GM19193 (cell line): ENCODE measurements around the gene ESR1.

ENCODE experiments used
- POLR2A ChIP-seq: IDR thresholded peaks from 4 replicates; pipeline ENCODE4 v1.6.1; 2011; ENCODE audit not compliant: insufficient read depth, insufficient read length; ENCODE audit errors: extremely low read depth

ESR1 gene

DNA sequence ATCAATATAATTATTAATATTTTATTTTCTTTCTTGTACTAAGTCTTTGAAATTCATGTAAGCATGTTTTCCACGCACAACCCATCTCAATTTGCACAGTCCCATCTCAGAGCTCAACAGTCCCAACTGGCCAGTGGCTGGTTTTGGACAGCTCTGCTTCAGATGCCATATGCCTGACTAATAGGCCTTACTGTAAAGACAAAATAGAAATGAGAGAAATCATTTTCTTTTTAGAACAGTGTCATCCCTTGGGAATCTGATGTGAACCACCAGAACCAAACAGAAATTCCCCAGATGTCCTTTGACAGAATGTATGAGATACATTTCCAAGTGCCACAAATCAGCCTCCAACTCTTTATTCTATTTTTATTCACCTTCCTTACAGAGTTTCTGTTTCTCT is 338.9 kb downstream of the ESR1 start:
- no peak for TF ChIP-seq POLR2A

DNA sequence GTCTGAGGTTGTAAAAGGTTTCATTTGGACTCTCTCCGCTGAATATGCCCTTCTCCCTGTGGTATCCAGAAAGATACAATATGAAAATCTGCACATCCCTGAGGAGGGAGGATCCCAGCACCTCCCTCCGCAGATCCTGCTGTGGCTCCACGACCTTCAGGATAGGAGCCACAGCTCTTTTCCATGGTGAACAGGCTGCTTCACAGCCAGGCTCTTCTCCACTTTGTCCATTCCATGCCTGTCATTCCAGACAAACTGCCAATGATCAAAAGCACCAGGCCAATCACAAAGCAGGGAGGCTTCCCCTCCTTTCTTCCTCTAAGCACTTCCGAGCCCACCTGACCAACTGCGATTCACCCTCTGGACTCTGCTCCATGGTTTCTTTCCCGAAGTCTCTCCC is 339.8 kb downstream of the ESR1 start:
- TF ChIP-seq POLR2A, result no peak

DNA sequence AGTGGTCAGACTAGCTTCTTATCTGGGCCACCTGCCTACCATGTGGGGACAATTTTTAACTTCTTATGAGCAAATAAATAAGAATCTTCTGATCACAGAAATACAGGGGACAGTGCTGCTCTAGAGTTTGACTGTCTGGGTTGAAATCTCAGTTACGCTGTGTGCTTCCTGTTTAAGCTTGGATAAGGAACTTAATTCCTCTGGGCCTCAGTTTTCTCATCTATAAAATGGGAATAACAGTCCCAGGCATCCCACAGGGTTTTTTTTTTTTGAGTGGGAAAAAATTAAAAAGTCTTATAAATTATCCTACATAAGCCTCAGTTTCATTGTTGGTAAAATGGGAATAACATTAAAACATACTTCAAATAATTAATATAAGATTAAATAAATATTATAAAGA is 340.9 kb downstream of the ESR1 start:
- TF ChIP-seq POLR2A, result no peak

DNA sequence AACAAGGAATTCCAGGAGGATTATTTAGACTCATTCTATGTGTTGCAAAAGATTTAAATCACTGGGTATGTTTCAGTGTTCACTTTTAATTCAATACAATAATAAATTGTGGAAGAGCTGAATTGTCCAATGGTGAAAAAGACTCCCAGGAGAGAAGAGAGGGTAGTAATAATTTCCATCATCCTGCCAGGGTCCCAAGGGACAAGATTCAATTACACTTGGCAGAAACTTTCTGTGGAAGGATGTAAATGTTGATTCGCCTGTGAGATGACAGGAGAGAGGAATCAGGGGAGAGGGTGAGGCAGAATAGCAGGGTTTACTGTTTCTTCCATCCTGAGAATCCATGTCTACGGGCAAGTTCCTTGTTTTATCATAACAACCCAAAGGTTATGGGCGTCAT is 342.7 kb downstream of the ESR1 start:
- no peak for TF ChIP-seq POLR2A

DNA sequence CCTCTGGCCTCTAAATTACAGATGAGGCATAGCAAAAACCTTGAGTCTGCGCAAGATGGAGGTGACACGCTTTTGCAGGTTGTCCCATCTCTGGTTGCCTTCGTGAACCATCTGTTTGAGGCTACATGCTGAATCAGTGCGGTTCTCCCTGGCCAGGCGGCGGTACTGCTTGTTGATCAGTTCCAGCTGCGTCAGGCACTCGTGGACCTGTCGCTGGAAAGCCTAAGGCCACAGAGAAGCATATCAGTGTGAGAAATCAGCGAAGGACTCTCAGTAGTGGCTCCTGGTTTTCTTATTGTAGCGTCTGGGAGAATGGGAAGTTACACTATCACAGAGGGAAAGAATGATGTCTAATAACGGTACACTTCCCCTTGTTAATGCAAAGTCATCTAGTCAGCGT is 344.4 kb downstream of the ESR1 start:
- TF ChIP-seq POLR2A, result no peak

DNA sequence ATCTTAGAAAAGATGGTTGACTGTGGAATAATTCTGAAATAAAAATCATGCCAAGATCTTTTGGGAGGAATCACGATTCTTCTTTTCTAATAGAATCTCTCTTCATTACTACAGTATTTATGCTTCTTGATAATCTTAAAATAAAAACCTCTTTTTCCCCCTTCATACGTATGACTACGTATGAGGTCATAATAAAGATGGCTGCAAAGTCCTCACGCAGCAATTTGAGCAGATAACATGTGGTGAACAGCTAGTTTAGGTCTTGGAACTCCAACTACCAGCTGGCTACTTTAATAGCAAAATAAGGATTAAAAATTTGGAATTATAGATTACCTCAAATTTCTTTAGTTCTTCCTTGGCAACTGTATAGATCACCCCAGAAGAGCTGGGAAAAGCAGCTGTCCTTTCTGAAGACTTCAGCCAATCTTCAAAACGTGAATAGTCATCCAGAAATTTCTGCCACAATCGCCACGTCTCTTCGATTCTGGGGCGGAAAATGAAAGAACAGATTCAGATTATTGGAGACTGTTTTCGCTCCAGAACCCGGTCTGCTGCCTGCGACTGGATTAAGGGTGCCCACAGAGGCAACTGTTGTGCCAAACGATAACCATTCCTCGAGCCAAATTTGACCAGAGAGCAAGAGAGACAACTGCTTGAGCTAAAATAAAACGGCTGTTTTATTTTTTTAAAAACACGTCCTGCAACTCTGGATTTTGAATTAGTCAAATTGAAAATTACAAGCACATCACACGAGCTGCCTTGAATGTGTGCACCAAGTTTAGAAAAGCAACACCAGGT is 347.3 kb downstream of the ESR1 start:
- TF ChIP-seq POLR2A, result no peak

DNA sequence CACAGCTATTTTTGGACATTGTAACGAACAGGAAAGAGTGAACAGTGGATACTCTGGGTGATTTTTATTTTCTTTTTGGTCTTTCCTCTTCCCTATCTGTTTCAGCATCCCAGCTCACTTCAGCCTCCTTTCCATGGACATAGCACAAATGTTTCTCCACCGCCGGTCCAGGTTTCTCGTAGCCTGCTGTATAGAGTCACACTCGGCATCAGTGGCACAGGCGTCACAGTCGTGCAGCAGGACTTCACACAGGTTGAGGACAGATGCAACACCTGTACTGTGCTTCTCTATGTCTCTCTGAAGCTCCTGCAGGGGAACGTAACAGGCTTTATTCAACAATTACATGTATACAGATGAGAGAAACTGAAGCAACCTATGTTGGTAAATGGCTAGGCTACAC is 348.3 kb downstream of the ESR1 start:
- TF ChIP-seq POLR2A, result no peak

DNA sequence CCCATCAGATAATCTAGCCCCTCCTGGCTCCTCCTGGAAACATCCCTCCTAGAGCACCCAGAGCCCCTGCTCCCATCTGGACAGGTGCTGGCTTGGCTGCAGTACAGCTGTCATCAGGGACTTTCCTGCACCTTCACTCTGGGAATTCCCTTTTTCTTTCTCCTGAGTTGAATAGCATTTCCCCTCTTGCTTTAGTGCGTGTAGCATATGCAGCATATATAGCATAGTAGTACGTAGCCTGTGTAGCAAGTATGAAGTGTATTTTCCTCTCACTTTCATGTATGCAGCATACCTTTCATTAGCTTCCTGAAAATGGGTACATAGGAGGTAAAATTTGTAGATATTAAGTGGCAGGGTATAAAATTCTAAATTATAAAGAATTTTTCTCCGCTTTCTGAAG is 352.9 kb downstream of the ESR1 start:
- TF ChIP-seq POLR2A, result no peak

- no peak for TF ChIP-seq POLR2A
These were observed 354.0 kb downstream of the ESR1 start for GRCh38 chr6:152161501-152161900.

DNA sequence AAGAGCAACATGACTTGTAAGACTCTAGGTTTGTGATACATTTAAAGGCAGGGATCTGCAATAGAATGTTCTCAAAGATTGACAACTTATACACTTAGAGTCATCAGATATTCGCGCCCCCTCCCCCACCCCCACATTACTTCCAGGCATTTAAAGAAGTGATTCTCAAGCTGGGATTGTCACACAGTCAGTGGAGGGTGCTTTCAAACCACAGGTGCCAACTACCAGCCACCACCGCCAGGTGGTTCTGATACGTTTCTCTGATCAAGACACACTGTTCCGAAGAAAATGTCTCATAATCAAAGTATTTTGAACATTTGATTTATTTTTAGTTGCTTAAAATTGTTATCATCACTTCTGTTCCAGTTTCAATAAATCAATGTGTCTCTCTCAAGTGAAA is 357.5 kb downstream of the ESR1 start:
- TF ChIP-seq POLR2A, result no peak

DNA sequence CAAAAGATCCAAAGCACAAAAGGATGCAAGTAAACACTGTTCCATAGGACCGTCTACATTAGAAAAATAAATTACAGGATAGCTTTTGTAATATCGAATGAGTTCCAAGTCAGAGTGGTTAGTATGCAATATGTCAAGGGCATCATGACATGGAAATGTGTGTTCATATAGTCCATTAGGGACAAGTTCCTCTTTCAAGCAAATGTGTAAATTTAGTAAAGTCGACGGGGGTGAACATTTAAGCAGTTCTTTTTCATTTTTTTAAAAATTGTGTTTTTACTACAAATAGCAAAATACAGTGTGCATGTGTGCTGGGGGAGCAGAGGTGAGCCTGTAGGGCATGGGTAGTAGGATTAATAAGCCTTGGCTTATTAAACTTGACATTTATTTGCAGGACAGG is 359.0 kb downstream of the ESR1 start:
- no peak for TF ChIP-seq POLR2A

DNA sequence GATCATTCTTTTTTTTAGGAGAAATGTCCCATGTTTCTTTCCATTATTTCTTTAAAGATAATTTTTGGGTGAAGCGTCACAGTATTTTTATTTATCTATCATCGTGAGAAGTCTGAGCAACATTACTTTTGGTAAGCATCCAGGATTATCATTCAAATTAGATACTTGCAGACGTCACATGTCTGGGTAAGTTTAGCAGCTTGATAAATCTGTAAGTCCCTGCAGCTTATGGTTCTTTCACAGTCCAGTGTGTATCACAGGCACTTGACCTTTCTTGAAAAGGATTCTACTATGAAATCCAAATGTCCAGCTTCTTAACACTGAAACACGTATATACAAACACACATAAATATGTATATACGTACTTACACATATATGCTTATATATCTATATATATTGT is 359.4 kb downstream of the ESR1 start:
- no peak for TF ChIP-seq POLR2A

DNA sequence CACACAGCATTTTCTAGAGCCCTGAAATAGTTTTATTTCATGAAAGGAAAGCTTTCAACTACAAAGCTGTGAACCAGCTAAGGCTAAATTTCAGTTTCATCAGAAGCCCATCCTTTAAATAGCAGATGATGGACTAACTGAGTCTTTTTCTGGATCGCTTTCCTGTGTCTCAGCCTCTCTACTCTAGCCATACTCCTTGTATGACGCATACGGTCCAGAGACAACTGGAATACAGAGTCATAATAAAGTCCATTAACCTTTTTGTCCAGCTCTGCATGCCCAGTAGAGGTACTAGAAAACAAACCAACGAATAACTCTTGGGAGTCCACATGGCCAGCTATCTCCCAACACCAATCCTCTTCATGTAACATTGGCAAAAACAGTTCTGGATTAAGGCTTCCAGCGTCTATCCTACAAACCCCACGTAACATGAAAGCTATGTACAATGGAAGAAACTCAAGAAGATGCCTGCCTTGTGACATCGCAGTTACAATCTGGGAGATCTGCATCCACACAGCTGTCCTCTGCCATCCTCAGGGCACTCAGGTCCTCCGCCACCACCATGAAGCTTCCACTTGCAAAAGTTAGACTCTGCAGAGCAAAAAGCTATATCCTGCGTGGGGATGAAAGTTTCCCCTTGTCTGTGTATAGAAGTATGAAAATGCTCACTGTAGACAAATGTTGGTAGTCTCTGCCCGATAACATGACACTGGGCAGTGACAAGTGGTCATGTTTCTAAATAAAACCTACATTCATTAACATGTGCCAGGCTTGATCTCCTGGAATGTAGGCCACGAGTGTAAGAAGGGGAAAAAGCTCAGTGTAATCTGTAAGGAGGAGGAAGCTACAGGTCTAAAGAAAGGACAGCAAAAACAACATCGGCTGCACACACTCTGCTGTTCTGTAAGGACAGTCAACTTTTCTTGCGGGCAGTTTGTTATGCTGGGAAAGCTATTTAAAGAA is 360.4 kb downstream of the ESR1 start:
- TF ChIP-seq POLR2A, result no peak

DNA sequence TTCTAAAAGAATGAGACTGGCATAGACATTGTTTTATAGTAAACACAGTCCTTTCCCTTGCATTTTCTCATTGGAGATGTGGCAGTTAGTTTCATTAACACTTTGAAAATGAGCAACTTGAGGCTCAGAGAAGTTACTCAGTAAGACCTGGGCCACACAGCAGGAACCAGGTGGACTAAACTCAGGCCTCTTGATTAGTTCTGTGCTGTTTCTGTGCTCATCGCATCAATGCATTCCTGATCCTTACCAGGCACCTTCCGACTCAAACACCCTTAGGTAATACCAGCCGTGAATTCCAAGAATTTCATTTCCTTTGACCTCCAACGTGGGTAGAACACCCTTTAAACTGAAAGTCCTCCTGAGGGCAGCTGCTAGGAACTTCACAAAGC is 362.8 kb downstream of the ESR1 start:
- TF ChIP-seq POLR2A, result no peak

GRCh38 chr6:152170702-152171667 is 363.5 kb downstream of the ESR1 start:
- TF ChIP-seq POLR2A, result no peak
